Panc1 (cell line): ENCODE data around the gene GLS. TPM values are rescaled to one million over a fixed set of nuclear protein-coding genes. Genes with fewer than 3 reads are reported as not detected.
"Not testable (repeated sequence)": the region's sequence is repeated elsewhere in the genome, so short reads cannot be mapped to it uniquely, and the experiment has no call there.

Experiments used
- ATAC-seq: fragments of 200-7000 bp; cut with Tn5 transposase; 2 replicates; pipeline ENCODE4 v1.9.1; 2020; ENCODE audit warnings: mild to moderate bottlenecking, moderate library complexity
- BruUV-seq: library from RNA; stranded (reverse); fragments of 400-500 nt; replicated peaks from 2 replicates; lab custom pipeline; 2021; lab: Mats Ljungman, UMichigan
- CTCF ChIA-PET: fragments of 300-600 bp; sonication (Branson Sonifier 250); formaldehyde crosslinking; loops from one replicate; lab custom pipeline; 2022; ENCODE audit warnings: antibody characterized with exemption; lab: Charles Lee
- POLR2A ChIA-PET: fragments of 300-600 bp; sonication (Branson Sonifier 250); formaldehyde crosslinking; loops from one replicate; lab custom pipeline; 2022; ENCODE audit warnings: antibody characterized with exemption; lab: Charles Lee
- DNase-seq: peaks from one replicate; pipeline ENCODE4 v3.0.0-alpha.2; 2010; ENCODE audit warnings: low read depth, low spot score
- H3K27ac ChIP-seq: 2 replicates; pipeline ENCODE4 v1.5.1; 2011; ENCODE audit warnings: mild to moderate bottlenecking, low read length, inconsistent platforms
- H3K27me3 ChIP-seq: fragments of 200-500 bp; sonication (Bioruptor generic); 2 replicates; pipeline ENCODE4 v1.6.0; 2014; ENCODE audit warnings: low read length, inconsistent platforms; ENCODE audit not compliant: control insufficient read depth, insufficient read depth
- H3K36me3 ChIP-seq: fragments of 200-500 bp; sonication (Bioruptor generic); 2 replicates; pipeline ENCODE4 v1.5.1; 2014; ENCODE audit warnings: inconsistent platforms, mild to moderate bottlenecking, low read length, moderate library complexity; ENCODE audit not compliant: control insufficient read depth, insufficient read depth
- H3K4me1 ChIP-seq: 2 replicates; pipeline ENCODE4 v1.5.1; 2011; ENCODE audit warnings: inconsistent platforms, mild to moderate bottlenecking, low read length, moderate library complexity; ENCODE audit not compliant: control insufficient read depth, insufficient read depth
- H3K4me3 ChIP-seq, 2 experiments: 2 replicates each; pipeline ENCODE4 v1.5.1; 2011 to 2012; ENCODE audit warnings: low read depth in 2 of 2, low read length in 2 of 2, mild to moderate bottlenecking in 2 of 2, inconsistent platforms in 1 of 2, moderate library complexity in 1 of 2
- H3K9me3 ChIP-seq: fragments of 200-500 bp; sonication (Bioruptor generic); 2 replicates; pipeline ENCODE4 v1.5.1; 2014; ENCODE audit warnings: low read depth, mild to moderate bottlenecking, inconsistent platforms, low read length, moderate library complexity; ENCODE audit not compliant: control insufficient read depth, insufficient read depth
- POLR2AphosphoS5 ChIP-seq: IDR thresholded peaks from 2 replicates; pipeline ENCODE4 v1.6.1; 2012; ENCODE audit warnings: mild to moderate bottlenecking, low read depth, low read length, moderate library complexity
- SIN3A ChIP-seq: IDR thresholded peaks from 2 replicates; pipeline ENCODE4 v1.6.1; 2012; ENCODE audit warnings: low read depth, mild to moderate bottlenecking, low read length, moderate library complexity, borderline replicate concordance; ENCODE audit not compliant: insufficient read depth
- TCF7L2 ChIP-seq: IDR thresholded peaks from 2 replicates; pipeline ENCODE4 v1.6.1; 2011; ENCODE audit warnings: mild to moderate bottlenecking, low read depth, low read length, inconsistent platforms
- in situ Hi-C: cut with HindIII; loops from 2 replicates; pipeline ENCODE4 v1.10.0; 2016; ENCODE audit warnings: low sequenced_read_pairs, low pct_unique_long_range_greater_than_20kb
- intact Hi-C: fragments of 100-400 bp; cut with micrococcal nuclease; formaldehyde crosslinking; loops from one replicate; pipeline ENCODE4 v1.10.0; 2022; ENCODE audit not compliant: unreplicated experiment
- total RNA-seq: library from RNA; stranded (reverse); gene quantifications from one replicate; pipeline ENCODE4 v1.2.1, GENCODE V29; 2021; ENCODE audit not compliant: unreplicated experiment
- TF ChIP-seq, protein P1 (sequence below): fragments of 450-650 bp; IDR thresholded peaks from 2 replicates; pipeline ENCODE4 v1.5.1; 2017; ENCODE audit warnings: mild to moderate bottlenecking
- TF ChIP-seq, protein P2 (sequence below), 2 experiments: IDR thresholded peaks; 2 replicates each; pipeline ENCODE4 v1.6.1; 2011 to 2012; ENCODE audit warnings: low read depth in 2 of 2, control low read depth in 1 of 2, low read length in 1 of 2, mild to moderate bottlenecking in 1 of 2, moderate library complexity in 1 of 2; ENCODE audit not compliant: insufficient read depth in 1 of 2

GLS gene
- total RNA-seq, 1 experiment from 2014 or later = 93.9 TPM

DNA sequence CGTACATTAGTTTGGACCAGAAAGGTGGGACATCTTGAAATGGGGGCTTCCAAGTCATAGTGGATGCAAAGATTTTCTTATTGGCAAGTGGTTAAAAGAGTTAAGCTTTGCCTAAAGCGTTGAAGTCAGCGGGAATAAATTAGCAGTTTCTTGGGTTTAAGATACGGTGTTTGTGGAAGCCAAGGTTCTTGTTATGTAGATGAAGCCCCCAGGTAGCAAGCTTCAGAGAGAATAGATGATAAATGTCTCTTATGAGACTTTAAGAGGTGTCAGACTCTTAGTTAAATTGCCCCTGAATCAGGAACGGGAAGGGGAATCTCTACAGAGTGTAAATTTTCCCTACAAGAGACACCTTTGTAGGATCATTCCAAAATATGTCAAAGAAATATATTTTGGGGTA lies 10.9 kb upstream of the GLS start:
- H3K27ac ChIP-seq = no peak overlapping the region
- H3K4me3 ChIP-seq = no peak overlapping the region
- no peaks in the 10 kb centered on the region; the same call in 1 of the 2 replicates for H3K27me3 ChIP-seq
- BruUV-seq = no TSS peak
- TF ChIP-seq, protein P1, sequence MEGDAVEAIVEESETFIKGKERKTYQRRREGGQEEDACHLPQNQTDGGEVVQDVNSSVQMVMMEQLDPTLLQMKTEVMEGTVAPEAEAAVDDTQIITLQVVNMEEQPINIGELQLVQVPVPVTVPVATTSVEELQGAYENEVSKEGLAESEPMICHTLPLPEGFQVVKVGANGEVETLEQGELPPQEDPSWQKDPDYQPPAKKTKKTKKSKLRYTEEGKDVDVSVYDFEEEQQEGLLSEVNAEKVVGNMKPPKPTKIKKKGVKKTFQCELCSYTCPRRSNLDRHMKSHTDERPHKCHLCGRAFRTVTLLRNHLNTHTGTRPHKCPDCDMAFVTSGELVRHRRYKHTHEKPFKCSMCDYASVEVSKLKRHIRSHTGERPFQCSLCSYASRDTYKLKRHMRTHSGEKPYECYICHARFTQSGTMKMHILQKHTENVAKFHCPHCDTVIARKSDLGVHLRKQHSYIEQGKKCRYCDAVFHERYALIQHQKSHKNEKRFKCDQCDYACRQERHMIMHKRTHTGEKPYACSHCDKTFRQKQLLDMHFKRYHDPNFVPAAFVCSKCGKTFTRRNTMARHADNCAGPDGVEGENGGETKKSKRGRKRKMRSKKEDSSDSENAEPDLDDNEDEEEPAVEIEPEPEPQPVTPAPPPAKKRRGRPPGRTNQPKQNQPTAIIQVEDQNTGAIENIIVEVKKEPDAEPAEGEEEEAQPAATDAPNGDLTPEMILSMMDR = no peak
- TF ChIP-seq, protein P2, sequence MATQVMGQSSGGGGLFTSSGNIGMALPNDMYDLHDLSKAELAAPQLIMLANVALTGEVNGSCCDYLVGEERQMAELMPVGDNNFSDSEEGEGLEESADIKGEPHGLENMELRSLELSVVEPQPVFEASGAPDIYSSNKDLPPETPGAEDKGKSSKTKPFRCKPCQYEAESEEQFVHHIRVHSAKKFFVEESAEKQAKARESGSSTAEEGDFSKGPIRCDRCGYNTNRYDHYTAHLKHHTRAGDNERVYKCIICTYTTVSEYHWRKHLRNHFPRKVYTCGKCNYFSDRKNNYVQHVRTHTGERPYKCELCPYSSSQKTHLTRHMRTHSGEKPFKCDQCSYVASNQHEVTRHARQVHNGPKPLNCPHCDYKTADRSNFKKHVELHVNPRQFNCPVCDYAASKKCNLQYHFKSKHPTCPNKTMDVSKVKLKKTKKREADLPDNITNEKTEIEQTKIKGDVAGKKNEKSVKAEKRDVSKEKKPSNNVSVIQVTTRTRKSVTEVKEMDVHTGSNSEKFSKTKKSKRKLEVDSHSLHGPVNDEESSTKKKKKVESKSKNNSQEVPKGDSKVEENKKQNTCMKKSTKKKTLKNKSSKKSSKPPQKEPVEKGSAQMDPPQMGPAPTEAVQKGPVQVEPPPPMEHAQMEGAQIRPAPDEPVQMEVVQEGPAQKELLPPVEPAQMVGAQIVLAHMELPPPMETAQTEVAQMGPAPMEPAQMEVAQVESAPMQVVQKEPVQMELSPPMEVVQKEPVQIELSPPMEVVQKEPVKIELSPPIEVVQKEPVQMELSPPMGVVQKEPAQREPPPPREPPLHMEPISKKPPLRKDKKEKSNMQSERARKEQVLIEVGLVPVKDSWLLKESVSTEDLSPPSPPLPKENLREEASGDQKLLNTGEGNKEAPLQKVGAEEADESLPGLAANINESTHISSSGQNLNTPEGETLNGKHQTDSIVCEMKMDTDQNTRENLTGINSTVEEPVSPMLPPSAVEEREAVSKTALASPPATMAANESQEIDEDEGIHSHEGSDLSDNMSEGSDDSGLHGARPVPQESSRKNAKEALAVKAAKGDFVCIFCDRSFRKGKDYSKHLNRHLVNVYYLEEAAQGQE (IDR thresholded peaks at IDR 0.05; ENCODE audit: insufficient read depth in 1 of 2, low read depth in 2 of 2, low read length in 1 of 2) = no peak
- TF ChIP-seq SIN3A (no peak), POLR2AphosphoS5 (no peak)
- DNase-seq (no peak), ATAC-seq (no peak)
- H3K4me1 ChIP-seq = no peaks in the 10 kb centered on the region
- in situ Hi-C loops (no loop called here), intact Hi-C loops (no loop called here)
- ChIA-PET POLR2A (no interaction called here), CTCF (no interaction called here)
- no peaks in the 10 kb centered on the region for H3K36me3 ChIP-seq
- no peaks in the 10 kb centered on the region for H3K9me3 ChIP-seq

DNA sequence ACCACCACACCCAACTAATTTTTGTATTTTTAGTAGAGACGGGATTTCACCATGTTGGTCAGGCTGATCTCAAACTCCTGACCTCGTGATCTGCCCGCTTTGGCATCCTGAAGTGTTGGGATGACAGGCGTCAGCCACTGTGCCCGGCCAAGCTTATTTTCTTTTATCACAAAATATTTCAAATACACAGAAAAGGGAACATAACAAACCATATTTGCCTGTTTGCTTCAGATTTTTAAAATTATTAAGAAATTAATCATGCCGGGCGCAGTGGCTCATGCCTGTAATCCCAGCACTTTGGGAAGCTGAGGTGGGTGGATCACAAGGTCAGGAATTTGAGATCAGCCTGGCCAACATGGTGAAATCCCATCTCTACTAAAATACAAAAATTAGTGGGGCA lies 7.2 kb upstream of the GLS start:
- CTCF ChIA-PET = not testable (repeated sequence)

DNA sequence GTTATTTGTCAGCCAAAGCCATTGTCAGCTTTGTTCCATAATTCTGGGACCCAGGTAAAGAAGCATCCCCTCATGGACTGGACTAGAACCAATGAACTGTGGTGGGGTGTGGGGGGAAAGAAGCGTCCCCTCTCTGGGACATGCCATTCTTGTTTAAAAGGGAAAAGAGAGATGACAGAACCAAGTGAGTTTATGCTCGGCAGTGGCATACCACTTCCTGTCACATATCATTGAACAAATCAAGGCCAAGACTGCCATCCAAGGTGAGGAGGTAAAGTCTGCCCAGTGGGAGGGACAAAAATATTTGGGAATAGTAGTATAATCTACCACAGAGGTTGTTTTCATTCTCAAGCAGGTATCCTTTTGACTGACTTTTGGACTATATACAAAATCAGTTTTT lies 4.7 kb upstream of the GLS start:
- ATAC-seq (no peak), DNase-seq (no peak)
- BruUV-seq = no TSS peak
- in situ Hi-C loops (no loop called here), intact Hi-C loops (no loop called here)
- Histone ChIP-seq H3K9me3 (no peaks in the 10 kb centered on the region), H3K36me3 (no peaks in the 10 kb centered on the region), H3K27ac (no peak overlapping the region), H3K27me3 (no peaks in the 10 kb centered on the region; the same call in 1 of the 2 replicates), H3K4me1 (peaks cover 5% of the 10 kb centered on the region; the same call in 1 of the 2 replicates), H3K4me3 (no peak overlapping the region)
- TF ChIP-seq, protein P2 (IDR thresholded peaks at IDR 0.05; ENCODE audit: insufficient read depth in 1 of 2, low read depth in 2 of 2, low read length in 1 of 2) = no peak
- TF ChIP-seq, protein P1 = no peak
- no peak for TF ChIP-seq SIN3A
- TF ChIP-seq TCF7L2 = no peak
- no peak for TF ChIP-seq POLR2AphosphoS5
- ChIA-PET CTCF (no interaction called here), POLR2A (no interaction called here)

More for the DNA sequence above, 7.2 kb upstream of the GLS start:
- H3K9me3 ChIP-seq, in situ Hi-C loops, H3K36me3 ChIP-seq, BruUV-seq, H3K27me3 ChIP-seq, H3K4me1 ChIP-seq, intact Hi-C loops, DNase-seq, H3K4me3 ChIP-seq, ATAC-seq, POLR2A ChIA-PET, H3K27ac ChIP-seq: not testable (repeated sequence)
